Muscle layer of colon (tissue), 2 donors: ENCODE data around the gene TNXB.
"Not testable (repeated sequence)": the region's sequence is repeated elsewhere in the genome, so short reads cannot be mapped to it uniquely, and the experiment has no call there.

Source experiments
- H3K27ac ChIP-seq: one replicate; pipeline ENCODE4 v1.7.0; 2013; ENCODE audit warnings: low read depth, mild to moderate bottlenecking, low read length, moderate library complexity
- H3K27me3 ChIP-seq, 2 donors: one replicate each; pipeline ENCODE4 v1.7.0; 2013; ENCODE audit warnings: low read length in 2 of 2, mild to moderate bottlenecking in 2 of 2; ENCODE audit not compliant: insufficient read depth in 2 of 2, control insufficient read depth in 1 of 2
- H3K36me3 ChIP-seq: one replicate; pipeline ENCODE4 v1.7.0; 2013; ENCODE audit warnings: mild to moderate bottlenecking, low read length; ENCODE audit not compliant: insufficient read depth
- H3K4me1 ChIP-seq: one replicate; pipeline ENCODE4 v1.7.0; 2013; ENCODE audit warnings: mild to moderate bottlenecking, low read length; ENCODE audit not compliant: insufficient read depth
- H3K4me3 ChIP-seq, 2 donors: one replicate each; pipeline ENCODE4 v1.7.0; 2013; ENCODE audit warnings: low read length in 2 of 2, low read depth in 1 of 2, mild to moderate bottlenecking in 1 of 2, moderate library complexity in 1 of 2
- H3K9ac ChIP-seq: one replicate; pipeline ENCODE4 v1.7.0; 2013; ENCODE audit warnings: low read length
- H3K9me3 ChIP-seq: one replicate; pipeline ENCODE4 v1.7.0; 2013; ENCODE audit warnings: mild to moderate bottlenecking, low read length
- donor health status: abdominal sarcoma.
- donor health status: Adenocarcinoma of cecum.

Gene TNXB

DNA sequence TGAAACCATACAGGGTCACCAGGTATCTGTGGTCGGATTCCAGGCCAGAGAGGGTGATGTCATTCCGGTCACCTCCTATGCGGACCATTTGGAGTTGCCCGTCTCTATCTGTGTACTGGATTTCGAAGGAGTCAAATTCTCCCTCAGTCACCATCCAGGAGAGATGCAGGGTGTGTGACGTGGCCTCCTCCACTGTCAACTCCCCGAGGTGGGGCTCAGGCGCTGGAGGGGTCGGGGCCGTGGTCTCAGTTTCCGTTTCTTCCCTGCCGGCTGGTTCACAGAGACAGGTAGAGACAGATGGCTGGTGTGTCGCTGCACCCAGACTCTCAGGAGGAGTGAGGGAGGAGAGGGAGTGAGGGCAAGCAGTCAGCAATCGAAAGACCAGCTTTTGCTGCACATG is 40.3 kb downstream of the TNXB start:
- Histone ChIP-seq H3K27ac (no peak overlapping the region), H3K4me1 (peaks cover 7% of the 10 kb centered on the region), H3K36me3 (peaks cover 13% of the 10 kb centered on the region)

GRCh38 chr6:32068315-32068714 is 40.8 kb downstream of the TNXB start:
- H3K36me3 ChIP-seq, result peaks cover 13% of the 10 kb centered on the region
- not testable (repeated sequence) for H3K9ac ChIP-seq, H3K27me3 ChIP-seq, H3K4me1 ChIP-seq, H3K4me3 ChIP-seq, H3K27ac ChIP-seq, H3K9me3 ChIP-seq

More for the DNA sequence above, 40.3 kb downstream of the TNXB start:
- Histone ChIP-seq H3K4me3 (no peak overlapping the region), H3K27me3 (no peaks in the 10 kb centered on the region), H3K9me3 (no peaks in the 10 kb centered on the region), H3K9ac (no peak overlapping the region)

DNA sequence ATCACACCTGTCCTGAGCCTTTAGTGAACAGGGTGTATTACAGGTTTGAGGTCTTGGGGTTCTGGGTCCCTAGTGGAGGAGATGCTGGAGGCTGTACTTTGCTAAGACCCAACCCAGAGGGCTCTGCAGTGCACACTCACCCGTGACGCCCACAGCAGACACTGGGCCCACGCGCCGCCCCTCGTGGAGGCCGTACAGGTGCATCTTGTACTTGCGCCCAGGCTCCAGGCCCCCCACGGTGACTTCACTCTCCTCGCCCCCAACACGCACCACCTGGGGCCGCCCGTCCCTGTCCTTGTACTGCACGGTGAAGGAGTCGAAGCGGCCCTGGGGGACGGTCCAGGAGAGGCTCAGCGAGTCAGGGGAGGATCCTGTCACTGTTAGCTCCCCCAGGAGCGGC is 41.6 kb downstream of the TNXB start:
- H3K4me3 ChIP-seq, H3K27me3 ChIP-seq, H3K27ac ChIP-seq, H3K9ac ChIP-seq, H3K4me1 ChIP-seq, H3K9me3 ChIP-seq: not testable (repeated sequence)
- H3K36me3 ChIP-seq, result peaks cover 13% of the 10 kb centered on the region

GRCh38 chr6:32064706-32065105 is 44.4 kb downstream of the TNXB start:
- Histone ChIP-seq H3K9ac (no peak overlapping the region), H3K27me3 (no peaks in the 10 kb centered on the region), H3K27ac (no peak overlapping the region), H3K4me1 (no peaks in the 10 kb centered on the region), H3K4me3 (no peak overlapping the region), H3K36me3 (peaks cover 14% of the 10 kb centered on the region), H3K9me3 (no peaks in the 10 kb centered on the region)

DNA sequence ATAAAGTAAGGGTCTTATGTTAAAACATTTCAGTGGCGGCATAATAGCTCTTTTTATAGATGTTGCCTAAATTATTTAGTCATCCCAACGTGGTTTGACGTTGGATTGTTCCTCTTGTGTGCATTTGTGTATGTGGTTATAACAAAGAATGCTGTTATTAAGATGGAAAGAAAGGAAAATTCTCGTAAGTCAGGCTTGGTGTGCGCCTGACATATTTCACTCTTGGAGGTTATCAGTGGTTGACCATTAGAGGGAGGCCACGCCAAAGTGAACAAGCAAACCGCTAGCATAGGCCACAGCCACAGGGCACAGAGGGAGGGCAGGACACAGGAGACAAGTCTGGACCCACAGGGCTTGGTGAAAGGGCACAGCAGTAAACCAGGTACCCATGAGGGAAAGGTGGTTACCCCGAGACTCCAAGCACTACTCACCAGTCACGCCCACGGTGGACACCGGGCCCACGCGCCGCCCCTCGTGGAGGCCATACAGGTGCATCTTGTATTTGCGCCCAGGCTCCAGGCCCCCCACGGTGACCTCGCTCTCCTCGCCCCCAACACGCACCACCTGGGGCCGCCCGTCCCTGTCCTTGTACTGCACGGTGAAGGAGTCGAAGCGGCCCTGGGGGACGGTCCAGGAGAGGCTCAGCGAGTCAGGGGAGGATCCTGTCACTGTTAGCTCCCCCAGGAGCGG is 48.0 kb downstream of the TNXB start:
- no peak overlapping the region for H3K9ac ChIP-seq
- H3K4me1 ChIP-seq, result no peaks in the 10 kb centered on the region
- H3K9me3 ChIP-seq, result no peaks in the 10 kb centered on the region
- H3K27ac ChIP-seq, result no peak overlapping the region
- no peak overlapping the region for H3K4me3 ChIP-seq
- no peaks in the 10 kb centered on the region for H3K27me3 ChIP-seq
- H3K36me3 ChIP-seq, result peaks cover 23% of the 10 kb centered on the region

DNA sequence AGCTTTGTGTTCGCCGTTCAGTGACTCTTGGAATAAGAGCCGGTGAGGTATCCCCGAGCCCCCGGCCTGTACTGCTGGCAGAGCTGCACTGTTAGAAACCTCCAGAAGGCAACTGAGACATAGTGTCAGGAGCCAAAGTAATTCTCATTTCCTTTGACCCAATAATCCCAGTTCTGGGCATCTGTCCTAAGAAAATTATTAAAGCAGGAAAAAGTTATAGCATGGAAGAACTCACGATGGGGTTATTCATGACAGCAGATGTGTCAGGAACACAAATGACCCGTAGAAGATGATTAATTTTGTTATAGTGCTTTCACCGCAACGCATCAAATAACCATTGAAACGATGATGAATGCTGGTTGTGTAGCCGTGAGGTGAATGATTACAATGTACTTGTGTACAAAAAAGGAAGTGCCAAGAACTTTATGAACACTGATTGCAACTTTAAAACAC is 50.6 kb downstream of the TNXB start:
- H3K27ac ChIP-seq, result no peak overlapping the region
- no peaks in the 10 kb centered on the region for H3K27me3 ChIP-seq
- H3K36me3 ChIP-seq, result peaks cover 31% of the 10 kb centered on the region

DNA sequence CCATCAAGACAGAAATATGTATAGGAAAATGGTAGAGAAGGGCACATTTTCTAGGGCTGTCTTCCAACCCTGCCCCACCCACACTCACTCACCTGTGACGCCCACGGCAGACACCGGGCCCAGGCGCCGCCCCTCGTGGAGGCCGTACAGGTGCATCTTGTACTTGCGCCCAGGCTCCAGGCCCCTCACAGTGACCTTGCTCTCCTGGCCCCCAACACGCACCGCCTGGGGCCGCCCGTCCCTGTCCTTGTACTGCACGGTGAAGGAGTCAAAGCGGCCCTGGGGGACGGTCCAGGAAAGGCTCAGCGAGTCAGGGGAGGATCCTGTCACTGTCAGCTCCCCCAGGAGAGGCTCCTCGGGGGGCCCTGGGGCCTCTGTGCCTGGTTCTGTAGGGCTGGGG is 51.2 kb downstream of the TNXB start:
- no peaks in the 10 kb centered on the region for H3K27me3 ChIP-seq
- H3K36me3 ChIP-seq, result peaks cover 31% of the 10 kb centered on the region
- no peak overlapping the region for H3K9ac ChIP-seq
- no peaks in the 10 kb centered on the region for H3K9me3 ChIP-seq
- no peak overlapping the region for H3K4me3 ChIP-seq
- no peaks in the 10 kb centered on the region for H3K4me1 ChIP-seq
- H3K27ac ChIP-seq, result no peak overlapping the region

More for the DNA sequence above, 50.6 kb downstream of the TNXB start:
- Histone ChIP-seq H3K9ac (no peak overlapping the region), H3K4me1 (no peaks in the 10 kb centered on the region), H3K9me3 (no peaks in the 10 kb centered on the region), H3K4me3 (no peak overlapping the region)

DNA sequence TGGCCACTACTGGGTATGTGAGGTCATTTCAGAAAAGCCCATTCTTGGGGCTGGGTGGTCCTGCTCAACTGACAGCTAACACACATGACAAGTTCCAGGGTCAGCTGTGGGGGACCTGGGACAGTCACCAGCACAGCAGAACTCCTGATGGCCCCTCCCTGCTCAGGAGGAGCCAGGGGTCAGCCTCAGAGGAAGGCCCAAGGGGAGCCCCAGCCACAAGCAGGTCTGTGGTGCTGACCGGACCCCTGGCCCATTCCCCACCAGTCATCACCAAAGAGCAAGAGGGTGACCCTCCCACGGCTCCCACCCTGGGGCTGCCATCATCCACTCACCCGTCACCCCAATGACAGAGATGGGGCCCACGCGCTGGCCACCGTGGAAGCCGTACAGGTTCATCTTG is 52.9 kb downstream of the TNXB start:
- Histone ChIP-seq H3K4me1 (no peaks in the 10 kb centered on the region), H3K9ac (no peak overlapping the region), H3K9me3 (no peaks in the 10 kb centered on the region), H3K4me3 (no peak overlapping the region), H3K36me3 (peaks cover 26% of the 10 kb centered on the region), H3K27me3 (no peaks in the 10 kb centered on the region), H3K27ac (no peak overlapping the region)

- H3K27me3 ChIP-seq, H3K4me1 ChIP-seq, H3K4me3 ChIP-seq, H3K9ac ChIP-seq, H3K27ac ChIP-seq, H3K9me3 ChIP-seq: not testable (repeated sequence)
- peaks cover 26% of the 10 kb centered on the region for H3K36me3 ChIP-seq
Observed at GRCh38 chr6:32055756-32056155, 53.4 kb downstream of the TNXB start.

DNA sequence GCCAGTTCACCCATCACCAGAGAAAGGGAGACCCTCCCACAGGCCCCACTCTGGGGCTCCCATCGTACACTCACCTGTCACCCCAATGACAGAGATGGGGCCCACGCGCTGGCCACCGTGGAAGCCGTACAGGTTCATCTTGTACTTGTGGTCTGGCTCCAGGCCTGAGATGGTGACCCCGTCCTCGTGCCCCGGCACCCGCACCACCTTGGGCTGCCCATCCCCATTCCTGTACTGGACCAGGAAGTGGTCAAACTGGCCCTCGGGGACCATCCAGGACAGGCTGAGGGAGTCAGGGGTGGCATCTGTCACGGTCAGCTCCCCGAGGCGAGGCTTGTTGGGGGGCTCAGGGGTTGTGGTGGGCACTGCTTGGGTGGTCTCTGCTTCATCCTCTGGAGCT is 55.8 kb downstream of the TNXB start:
- peaks cover 15% of the 10 kb centered on the region for H3K36me3 ChIP-seq
- not testable (repeated sequence) for H3K27me3 ChIP-seq, H3K27ac ChIP-seq, H3K4me1 ChIP-seq, H3K9me3 ChIP-seq, H3K9ac ChIP-seq, H3K4me3 ChIP-seq

DNA sequence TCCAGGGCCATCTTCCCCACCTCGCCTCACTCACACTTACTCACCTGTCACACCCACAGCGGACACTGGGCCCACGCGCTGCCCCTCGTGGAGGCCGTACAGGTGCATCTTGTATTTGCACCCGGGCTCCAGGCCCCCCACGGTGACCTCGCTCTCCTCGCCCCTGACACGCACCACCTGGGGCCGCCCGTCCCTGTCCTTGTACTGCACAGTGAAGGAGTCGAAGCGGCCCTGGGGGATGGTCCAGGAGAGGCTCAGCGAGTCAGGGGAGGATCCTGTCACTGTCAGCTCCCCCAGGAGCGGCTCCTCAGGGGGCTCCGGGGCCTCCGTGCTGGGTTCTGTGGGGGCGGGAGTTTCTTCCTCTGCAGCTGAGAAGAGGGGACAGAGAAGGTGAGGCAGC is 56.5 kb downstream of the TNXB start:
- H3K9me3 ChIP-seq, H3K4me3 ChIP-seq, H3K9ac ChIP-seq, H3K27me3 ChIP-seq, H3K4me1 ChIP-seq, H3K27ac ChIP-seq: not testable (repeated sequence)
- H3K36me3 ChIP-seq, result peaks cover 12% of the 10 kb centered on the region

DNA sequence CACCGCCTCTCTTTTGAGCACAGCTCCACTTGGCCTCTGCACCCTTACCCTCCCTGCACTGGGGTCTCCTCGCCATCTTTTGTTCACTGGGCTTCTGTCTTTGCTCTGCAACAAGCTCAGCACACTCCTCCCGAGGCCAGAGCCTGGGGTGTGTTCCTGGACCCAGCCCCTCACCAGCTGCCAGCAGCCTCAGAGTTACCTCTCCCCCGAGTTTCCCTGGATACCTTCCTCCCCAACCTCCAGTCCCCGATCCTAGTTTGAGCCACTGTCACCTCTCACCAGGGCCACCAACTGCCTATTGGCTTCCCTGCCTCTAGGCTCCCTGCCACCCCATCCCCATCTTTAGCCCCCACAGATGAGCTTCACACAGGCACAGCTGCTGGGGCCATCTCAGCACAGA is 58.6 kb downstream of the TNXB start:
- Histone ChIP-seq H3K27ac (no peak overlapping the region), H3K4me3 (no peak overlapping the region), H3K27me3 (no peaks in the 10 kb centered on the region), H3K36me3 (peaks cover 7% of the 10 kb centered on the region), H3K9ac (no peak overlapping the region), H3K4me1 (peaks cover 20% of the 10 kb centered on the region), H3K9me3 (no peaks in the 10 kb centered on the region)
